Thyroid gland (tissue), 4 donors: ENCODE data around the gene OTOGL. TPM values are rescaled to one million over a fixed set of nuclear protein-coding genes. Genes with fewer than 3 reads are reported as not detected.

Experiments used
- DNase-seq, 2 donors: peaks; one replicate each; pipeline ENCODE4 v3.0.0-alpha.2; 2019
- H3K27ac ChIP-seq, 3 donors: fragments of 200-600 bp; sonication (generic); 1 replicate in 2 of 3; 2 replicates in 1 of 3; pipeline ENCODE4 v1.5.1; 2016 to 2019; ENCODE audit warnings: mild to moderate bottlenecking in 1 of 3, moderate library complexity in 1 of 3
- H3K27me3 ChIP-seq: fragments of 200-600 bp; sonication (generic); one replicate; pipeline ENCODE4 v1.5.1; 2019
- H3K36me3 ChIP-seq, 2 donors: fragments of 200-600 bp; sonication (generic); one replicate each; pipeline ENCODE4 v1.5.1; 2016 to 2019
- H3K4me1 ChIP-seq, 2 donors: fragments of 200-600 bp; sonication (generic); one replicate each; pipeline ENCODE4 v1.5.1; 2017 to 2019
- H3K4me3 ChIP-seq, 3 donors: fragments of 200-600 bp; sonication (generic); replicated peaks in 1 of 3; 1 replicate in 2 of 3; 2 replicates in 1 of 3; pipeline ENCODE4 v1.5.1; 2016; ENCODE audit warnings: mild to moderate bottlenecking in 1 of 3
- H3K9me3 ChIP-seq: fragments of 200-600 bp; sonication (generic); one replicate; pipeline ENCODE4 v1.5.1; 2017
- POLR2A ChIP-seq, 2 donors: fragments of 450-650 bp; IDR thresholded peaks; one replicate each; pipeline ENCODE4 v1.6.1; 2017; ENCODE audit warnings: antibody characterized with exemption in 2 of 2, mild to moderate bottlenecking in 2 of 2, moderate library complexity in 1 of 2
- WGBS, 2 donors: methylation state at CpG; one replicate each; pipeline ENCODE4 v1.1.5; 2017; 5-methylcytosine and 5-hydroxymethylcytosine counted together
- intact Hi-C: fragments of 100-400 bp; cut with DNase I; formaldehyde crosslinking; loops from one replicate; pipeline ENCODE4 v1.15.1; 2023
- total RNA-seq, 4 donors: library from RNA; depleted of rRNA; stranded (reverse); fragments of >200 nt; gene quantifications; one replicate each; pipeline ENCODE4 v1.2.3, GENCODE V29; 2016
- TF ChIP-seq, protein P1 (sequence below), 6 experiments: fragments of 200-600 bp in 3 of 6; fragments of 450-650 bp in 3 of 6; sonication (generic) in 3 of 6; IDR thresholded peaks; one replicate each; pipeline ENCODE4 v1.5.1; 2016 to 2019; ENCODE audit warnings: antibody characterized with exemption in 6 of 6, mild to moderate bottlenecking in 2 of 6, inconsistent platforms in 1 of 6, moderate library complexity in 1 of 6

OTOGL gene
- total RNA-seq, 4 donors from 2014 or later, result 0.11 to 0.13 TPM; not detected in 2

DNA sequence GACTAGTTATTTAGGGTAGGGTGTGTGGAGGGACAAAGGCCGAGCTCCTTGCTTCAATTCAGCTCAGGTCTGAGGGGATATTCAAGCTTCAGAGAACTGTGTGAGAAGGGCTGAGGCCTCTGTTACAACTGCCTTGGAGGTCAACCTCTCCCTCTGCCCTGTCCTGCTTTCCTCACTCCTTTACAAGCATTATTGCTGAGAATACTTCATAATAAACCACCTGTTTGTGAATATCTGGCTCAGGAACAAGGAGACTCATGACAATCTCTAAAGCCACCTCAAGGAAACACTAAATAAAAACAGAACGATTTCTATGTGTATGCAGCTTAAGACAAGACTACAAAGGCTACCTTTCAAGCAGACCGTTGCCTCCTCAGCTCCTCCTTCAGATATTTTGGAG lies 21.7 kb downstream of the OTOGL start:
- no peak for DNase-seq
- no peaks in the 10 kb centered on the region for H3K36me3 ChIP-seq
- TF ChIP-seq, protein P1, sequence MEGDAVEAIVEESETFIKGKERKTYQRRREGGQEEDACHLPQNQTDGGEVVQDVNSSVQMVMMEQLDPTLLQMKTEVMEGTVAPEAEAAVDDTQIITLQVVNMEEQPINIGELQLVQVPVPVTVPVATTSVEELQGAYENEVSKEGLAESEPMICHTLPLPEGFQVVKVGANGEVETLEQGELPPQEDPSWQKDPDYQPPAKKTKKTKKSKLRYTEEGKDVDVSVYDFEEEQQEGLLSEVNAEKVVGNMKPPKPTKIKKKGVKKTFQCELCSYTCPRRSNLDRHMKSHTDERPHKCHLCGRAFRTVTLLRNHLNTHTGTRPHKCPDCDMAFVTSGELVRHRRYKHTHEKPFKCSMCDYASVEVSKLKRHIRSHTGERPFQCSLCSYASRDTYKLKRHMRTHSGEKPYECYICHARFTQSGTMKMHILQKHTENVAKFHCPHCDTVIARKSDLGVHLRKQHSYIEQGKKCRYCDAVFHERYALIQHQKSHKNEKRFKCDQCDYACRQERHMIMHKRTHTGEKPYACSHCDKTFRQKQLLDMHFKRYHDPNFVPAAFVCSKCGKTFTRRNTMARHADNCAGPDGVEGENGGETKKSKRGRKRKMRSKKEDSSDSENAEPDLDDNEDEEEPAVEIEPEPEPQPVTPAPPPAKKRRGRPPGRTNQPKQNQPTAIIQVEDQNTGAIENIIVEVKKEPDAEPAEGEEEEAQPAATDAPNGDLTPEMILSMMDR (IDR thresholded peaks at IDR 0.05), result no peak
- TF ChIP-seq POLR2A (IDR thresholded peaks at IDR 0.05), result no peak
- no peak overlapping the region for H3K27ac ChIP-seq
- H3K9me3 ChIP-seq, result no peaks in the 10 kb centered on the region
- peaks cover 0 to 13% of the 10 kb centered on the region in 2 donors for H3K4me1 ChIP-seq
- H3K27me3 ChIP-seq, result no peaks in the 10 kb centered on the region
- no peak overlapping the region for H3K4me3 ChIP-seq
- 69 to 70% methylated on average over 3 of the region's 3 CpGs for WGBS, 2 donors
- intact Hi-C loops, result no loop called here

DNA sequence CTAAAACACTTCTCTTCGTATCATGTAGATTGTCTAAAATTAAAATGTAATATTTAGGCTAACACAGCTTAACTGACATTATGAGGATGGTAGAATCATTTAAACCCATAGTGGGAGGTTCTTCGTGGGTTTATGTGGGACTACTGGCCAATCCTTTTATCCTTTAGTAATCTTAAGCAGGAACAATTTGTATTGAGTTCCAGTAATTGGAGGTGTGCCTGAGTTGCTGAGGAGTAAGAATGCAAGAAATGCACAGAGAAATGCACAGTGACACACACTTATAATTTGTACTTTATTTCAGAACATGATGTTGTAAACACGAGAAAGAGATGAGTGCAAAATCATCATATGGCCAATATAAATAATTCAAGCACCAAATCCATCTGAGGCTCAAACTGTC lies 22.3 kb downstream of the OTOGL start:
- Histone ChIP-seq H3K9me3 (no peaks in the 10 kb centered on the region), H3K27me3 (no peaks in the 10 kb centered on the region), H3K4me3 (no peak overlapping the region), H3K27ac (no peak overlapping the region), H3K36me3 (no peaks in the 10 kb centered on the region), H3K4me1 (peaks cover 0 to 13% of the 10 kb centered on the region in 2 donors)
- no peak for DNase-seq
- WGBS, 2 donors, result 70 to 82% methylated on average over 3 of the region's 3 CpGs
- TF ChIP-seq, protein P1 (IDR thresholded peaks at IDR 0.05), result no peak
- TF ChIP-seq POLR2A (IDR thresholded peaks at IDR 0.05), result no peak
- intact Hi-C loops, result no loop called here

DNA sequence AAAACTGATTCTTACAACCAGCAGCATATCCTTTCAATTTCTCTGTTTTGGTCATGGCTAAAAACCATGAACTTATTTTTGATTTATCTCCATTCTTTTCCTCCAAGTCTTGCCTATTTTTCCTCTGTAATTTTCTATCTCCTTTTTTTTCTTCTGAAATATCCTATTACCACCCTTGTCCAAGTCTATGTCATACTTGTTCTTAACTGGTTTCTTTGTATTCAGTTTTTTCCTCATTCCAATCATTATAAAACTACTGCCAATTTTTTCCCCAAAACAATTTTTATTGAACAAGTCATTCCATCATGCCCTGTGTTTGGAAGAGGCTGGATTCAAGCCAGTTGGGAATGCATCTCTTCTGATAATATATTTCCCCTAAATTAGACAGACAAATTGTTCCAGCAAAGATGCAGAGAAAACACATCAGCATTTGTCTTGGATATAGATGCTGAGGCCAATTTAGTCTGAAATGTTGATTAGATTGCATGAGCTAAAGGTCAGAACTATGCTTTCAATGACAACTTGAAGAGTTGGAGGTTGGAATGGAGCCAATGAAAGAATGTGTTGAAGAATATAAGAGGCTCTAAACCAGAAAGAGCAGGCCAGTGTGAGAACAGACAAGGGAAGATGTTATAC lies 30.7 kb downstream of the OTOGL start:
- H3K36me3 ChIP-seq, result no peaks in the 10 kb centered on the region
- TF ChIP-seq POLR2A (IDR thresholded peaks at IDR 0.05), result no peak
- TF ChIP-seq, protein P1 (IDR thresholded peaks at IDR 0.05), result no peak
- H3K4me3 ChIP-seq, result no peak overlapping the region
- no peak overlapping the region for H3K27ac ChIP-seq
- no peaks in the 10 kb centered on the region for H3K27me3 ChIP-seq
- no peak for DNase-seq
- no peaks in the 10 kb centered on the region for H3K4me1 ChIP-seq
- H3K9me3 ChIP-seq, result no peaks in the 10 kb centered on the region
- intact Hi-C loops, result no loop called here

DNA sequence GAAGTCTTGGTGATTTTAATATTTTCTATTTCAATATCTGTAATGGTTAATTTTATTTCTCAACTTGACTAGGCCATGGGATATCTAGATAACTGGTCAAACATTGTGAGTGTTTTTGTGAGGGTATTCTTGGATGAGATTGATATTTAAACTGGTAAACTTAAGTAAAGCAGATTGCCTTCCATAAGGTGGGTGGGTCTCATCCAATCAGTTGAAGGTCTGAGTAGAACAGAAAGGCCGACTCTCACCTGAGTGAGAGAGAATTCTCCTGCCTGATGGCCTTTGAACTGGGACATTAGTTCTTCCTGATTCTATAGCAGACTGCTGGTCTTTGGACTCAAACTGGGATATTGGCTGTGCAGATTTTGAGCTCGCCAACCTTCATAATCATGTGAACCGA lies 36.3 kb downstream of the OTOGL start:
- DNase-seq, result no peak
- Histone ChIP-seq H3K36me3 (no peaks in the 10 kb centered on the region), H3K4me3 (no peak overlapping the region), H3K4me1 (no peaks in the 10 kb centered on the region), H3K27ac (no peak overlapping the region), H3K9me3 (no peaks in the 10 kb centered on the region), H3K27me3 (no peaks in the 10 kb centered on the region)
- TF ChIP-seq, protein P1 (IDR thresholded peaks at IDR 0.05), result no peak
- no peak for TF ChIP-seq POLR2A (IDR thresholded peaks at IDR 0.05)
- 96% methylated on average over 3 of the region's 3 CpGs for WGBS, 2 donors
- intact Hi-C loops, result no loop called here

DNA sequence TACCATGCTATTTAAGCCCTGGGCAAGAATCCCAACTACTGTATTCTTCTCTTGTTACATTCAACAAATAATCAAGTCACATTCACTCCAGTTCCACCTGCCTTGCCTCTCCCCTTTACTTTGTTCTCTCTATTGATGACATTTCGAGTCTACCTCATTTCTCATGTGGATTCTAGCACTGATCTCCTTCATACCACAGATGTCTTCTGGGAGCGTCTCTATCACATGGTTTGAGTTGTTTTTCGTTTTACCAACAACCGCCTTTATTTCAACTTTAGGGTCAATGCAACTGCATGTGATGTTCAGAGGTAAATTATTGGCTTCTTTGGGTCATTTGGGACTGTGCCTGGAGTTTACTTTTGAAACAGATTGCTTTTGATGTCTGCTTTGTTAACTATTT lies 40.7 kb downstream of the OTOGL start:
- no peaks in the 10 kb centered on the region for H3K36me3 ChIP-seq
- H3K27me3 ChIP-seq, result no peaks in the 10 kb centered on the region
- H3K27ac ChIP-seq, result no peak overlapping the region
- no peak for TF ChIP-seq POLR2A (IDR thresholded peaks at IDR 0.05)
- TF ChIP-seq, protein P1 (IDR thresholded peaks at IDR 0.05), result no peak
- 91 to 93% methylated on average over 4 of the region's 4 CpGs for WGBS, 2 donors
- H3K4me1 ChIP-seq, result no peaks in the 10 kb centered on the region
- no peaks in the 10 kb centered on the region for H3K9me3 ChIP-seq
- no peak overlapping the region for H3K4me3 ChIP-seq
- no peak for DNase-seq
- intact Hi-C loops, result no loop called here
